ENCODE data around the gene KCTD11. TPM values are rescaled to one million over a fixed set of nuclear protein-coding genes. Genes with fewer than 3 reads are reported as not detected.
A peak's percentile ranks its signal among the peaks of the same experiment; 100 is the strongest.

The KCTD11 gene
- total and polyA plus RNA-seq, 2 experiments from 2014 or later: 16.2 to 27.2 TPM

DNA sequence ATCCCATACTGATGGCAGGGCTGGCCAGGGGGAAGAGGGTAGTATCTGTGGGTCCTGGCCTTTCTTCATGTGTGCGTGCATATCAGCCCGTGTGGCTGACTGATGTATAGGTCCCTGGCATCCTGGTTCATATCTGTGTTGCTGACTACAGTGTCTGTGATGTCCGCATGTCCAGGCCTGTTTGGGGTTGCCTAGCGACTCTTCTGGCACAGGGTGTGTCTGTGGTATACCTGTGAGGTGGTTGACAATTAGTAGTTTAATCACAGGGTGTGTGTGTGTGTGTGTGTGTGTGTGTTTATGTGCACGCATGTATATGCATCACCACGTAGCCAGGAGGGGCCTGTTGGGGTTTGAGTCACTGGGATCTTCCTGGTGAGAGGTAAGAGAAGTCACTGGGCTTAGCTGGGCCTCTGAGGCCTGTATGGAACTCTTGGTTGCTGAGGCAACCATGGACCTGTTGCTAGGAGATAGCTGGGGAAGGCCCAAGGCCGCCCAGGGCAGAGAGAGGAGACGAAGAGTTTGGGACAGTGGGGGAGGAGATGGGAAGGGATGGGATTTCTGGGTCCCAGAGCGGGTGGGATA, 2.4 kb downstream of the KCTD11 start:
- no peaks in the 10 kb centered on the region for H3K9me2 ChIP-seq (ENCODE audit: insufficient read depth)
- no peaks in the 10 kb centered on the region for H3K9me3 ChIP-seq (ENCODE audit: low read depth)
- peak overlapping the region; percentile 66 for H3K27ac ChIP-seq
- H3K27me3 ChIP-seq (replicated peaks; ENCODE audit: insufficient read depth): no peaks in the 10 kb centered on the region
- H3F3A ChIP-seq (ENCODE audit: insufficient read depth): peaks cover 17% of the 10 kb centered on the region
- H3K36me3 ChIP-seq (ENCODE audit: low read depth): no peaks in the 10 kb centered on the region
- no peaks in the 10 kb centered on the region for H4K20me1 ChIP-seq (ENCODE audit: insufficient read depth)
- DNase-seq: peak; percentile 87
- in situ Hi-C loops (cut with MboI): no loop called here
- WGBS, 2 experiments (ENCODE audit: low coverage in 1 of 2, low lambda C conversion rate in 2 of 2, missing lambda C conversion rate in 2 of 2): 42 to 44% methylated on average over 9 of the region's 9 CpGs
- peaks cover 38% of the 10 kb centered on the region for H3K79me2 ChIP-seq (ENCODE audit: insufficient read depth)
- H3K4me2 ChIP-seq (ENCODE audit: unreplicated experiment): peak overlapping the region; percentile 97
- H3K4me1 ChIP-seq (ENCODE audit: insufficient read depth): peaks cover 26% of the 10 kb centered on the region
- peak overlapping the region; percentile 100 for H3K9ac ChIP-seq
- no peak overlapping the region for H2AFZ ChIP-seq
- no peak for TF ChIP-seq EZH2phosphoT487 (IDR thresholded peaks at IDR 0.05; ENCODE audit: insufficient read depth, low read depth)
- TF ChIP-seq EZH2 (IDR thresholded peaks at IDR 0.05; ENCODE audit: insufficient read depth, poor library complexity, severe bottlenecking): no peak
- H3K4me3 ChIP-seq: peak overlapping the region; percentile 98

GRCh38 chr17:7355053-7355452, 3.1 kb downstream of the KCTD11 start, which contains the start of gene TMEM95:
Gene TMEM95 (plus strand): TSS chr17:7355156. CDS start chr17:7355205, 49 bp downstream.
- 11 to 12% methylated on average over 10 of the region's 10 CpGs for WGBS, 2 experiments (ENCODE audit: low coverage in 1 of 2, low lambda C conversion rate in 2 of 2, missing lambda C conversion rate in 2 of 2)
- Histone ChIP-seq H3K27ac (peak within 1 kb of the TSS; percentile 66), H3K9ac (peak within 1 kb of the TSS; percentile 100), H3K4me2 (ENCODE audit: unreplicated experiment) (peak within 1 kb of the TSS; percentile 97), H3K36me3 (ENCODE audit: low read depth) (no peaks in the 10 kb centered on the region), H3K4me3 (peak within 1 kb of the TSS; percentile 98), H3K4me1 (ENCODE audit: insufficient read depth) (peaks cover 19% of the 10 kb centered on the region), H3K79me2 (ENCODE audit: insufficient read depth) (peaks cover 38% of the 10 kb centered on the region), H2AFZ (no peak within 1 kb of the TSS), H3K27me3 (replicated peaks; ENCODE audit: insufficient read depth) (no peaks in the 10 kb centered on the region), H4K20me1 (ENCODE audit: insufficient read depth) (no peaks in the 10 kb centered on the region), H3F3A (ENCODE audit: insufficient read depth) (peaks cover 17% of the 10 kb centered on the region), H3K9me3 (ENCODE audit: low read depth) (no peaks in the 10 kb centered on the region), H3K9me2 (ENCODE audit: insufficient read depth) (no peaks in the 10 kb centered on the region)
- DNase-seq: peak; percentile 54
- in situ Hi-C loops (cut with MboI): no loop called here
- TF ChIP-seq EZH2phosphoT487 (IDR thresholded peaks at IDR 0.05; ENCODE audit: insufficient read depth, low read depth) (no peak), EZH2 (IDR thresholded peaks at IDR 0.05; ENCODE audit: insufficient read depth, poor library complexity, severe bottlenecking) (no peak)

DNA sequence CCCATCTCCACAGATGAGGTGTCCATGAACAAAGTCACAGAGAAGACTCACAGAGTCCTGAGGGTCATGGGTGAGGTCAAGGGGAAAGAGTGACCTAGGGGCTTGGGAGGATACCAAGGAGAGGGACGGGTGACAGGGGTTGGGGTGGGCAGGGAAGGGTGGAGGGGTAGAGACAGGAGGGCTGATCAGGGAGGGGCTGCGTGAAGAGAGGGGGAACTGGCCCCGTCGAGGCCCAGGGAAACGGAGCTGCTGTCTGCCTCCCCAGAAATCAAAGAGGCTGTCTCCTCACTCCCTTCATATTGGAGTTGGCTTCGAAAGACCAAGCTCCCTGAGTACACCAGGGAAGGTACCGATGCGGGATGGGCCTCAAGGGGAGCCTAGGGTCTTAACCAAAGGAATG, 3.6 kb downstream of the KCTD11 start:
- Histone ChIP-seq H3K9me3 (ENCODE audit: low read depth) (no peaks in the 10 kb centered on the region), H3K36me3 (ENCODE audit: low read depth) (no peaks in the 10 kb centered on the region), H3K27ac (no peak overlapping the region), H3K9ac (no peak overlapping the region), H3K27me3 (replicated peaks; ENCODE audit: insufficient read depth) (no peaks in the 10 kb centered on the region), H4K20me1 (ENCODE audit: insufficient read depth) (no peaks in the 10 kb centered on the region), H3K4me3 (no peak overlapping the region), H3K4me1 (ENCODE audit: insufficient read depth) (peaks cover 19% of the 10 kb centered on the region), H3K4me2 (ENCODE audit: unreplicated experiment) (no peak overlapping the region), H3F3A (ENCODE audit: insufficient read depth) (peaks cover 17% of the 10 kb centered on the region), H3K9me2 (ENCODE audit: insufficient read depth) (no peaks in the 10 kb centered on the region), H3K79me2 (ENCODE audit: insufficient read depth) (peaks cover 38% of the 10 kb centered on the region), H2AFZ (no peak overlapping the region)
- no peak for DNase-seq
- WGBS, 2 experiments (ENCODE audit: low coverage in 1 of 2, low lambda C conversion rate in 2 of 2, missing lambda C conversion rate in 2 of 2): 35 to 49% methylated on average over 4 to 8 of the region's 8 CpGs
- in situ Hi-C loops (cut with MboI): no loop called here
- no peak for TF ChIP-seq EZH2phosphoT487 (IDR thresholded peaks at IDR 0.05; ENCODE audit: insufficient read depth, low read depth)
- no peak for TF ChIP-seq EZH2 (IDR thresholded peaks at IDR 0.05; ENCODE audit: insufficient read depth, poor library complexity, severe bottlenecking)

- 8 to 10% methylated on average over 12 of the region's 12 CpGs for WGBS, 2 experiments (ENCODE audit: low coverage in 1 of 2, low lambda C conversion rate in 2 of 2, missing lambda C conversion rate in 2 of 2)
- peaks cover 17% of the 10 kb centered on the region for H3F3A ChIP-seq (ENCODE audit: insufficient read depth)
- H2AFZ ChIP-seq: no peak overlapping the region
- no peak overlapping the region for H3K27ac ChIP-seq
- peaks cover 19% of the 10 kb centered on the region for H3K4me1 ChIP-seq (ENCODE audit: insufficient read depth)
- H3K9me2 ChIP-seq (ENCODE audit: insufficient read depth): no peaks in the 10 kb centered on the region
- H3K4me2 ChIP-seq (ENCODE audit: unreplicated experiment): no peak overlapping the region
- no peaks in the 10 kb centered on the region for H3K36me3 ChIP-seq (ENCODE audit: low read depth)
- no peak overlapping the region for H3K4me3 ChIP-seq
- no peaks in the 10 kb centered on the region for H3K9me3 ChIP-seq (ENCODE audit: low read depth)
- in situ Hi-C loops (cut with MboI): no loop called here
- H3K79me2 ChIP-seq (ENCODE audit: insufficient read depth): peaks cover 32% of the 10 kb centered on the region
- TF ChIP-seq EZH2phosphoT487 (IDR thresholded peaks at IDR 0.05; ENCODE audit: insufficient read depth, low read depth): no peak
- no peak for TF ChIP-seq EZH2 (IDR thresholded peaks at IDR 0.05; ENCODE audit: insufficient read depth, poor library complexity, severe bottlenecking)
- no peaks in the 10 kb centered on the region for H3K27me3 ChIP-seq (replicated peaks; ENCODE audit: insufficient read depth)
- DNase-seq: peak; percentile 79
- no peaks in the 10 kb centered on the region for H4K20me1 ChIP-seq (ENCODE audit: insufficient read depth)
- H3K9ac ChIP-seq: no peak overlapping the region
These were observed 4.1 kb downstream of the KCTD11 start for GRCh38 chr17:7356072-7356549.
